Esophagus squamous epithelium (tissue), 5 donors: ENCODE results near the gene ZHX3. TPM values are rescaled to one million over a fixed set of nuclear protein-coding genes. Genes with fewer than 3 reads are reported as not detected.

Experiments used
- DNase-seq: peaks from one replicate; lab custom pipeline; 2025; lab: John Stamatoyannopoulos, UW
- H3K27ac ChIP-seq, 4 donors: fragments of 200-600 bp; sonication (generic); one replicate each; pipeline ENCODE4 v1.5.1; 2016 to 2019; ENCODE audit warnings: mild to moderate bottlenecking in 1 of 4
- H3K27me3 ChIP-seq, 4 donors: fragments of 200-600 bp; sonication (generic); 1 replicate in 3 of 4; 2 replicates in 1 of 4; pipeline versions ENCODE4 v1.5.1 to v1.6.0; 2017 to 2021; ENCODE audit warnings: antibody characterized with exemption in 1 of 4
- H3K36me3 ChIP-seq, 3 donors: fragments of 200-600 bp; sonication (generic); one replicate each; pipeline ENCODE4 v1.5.1; 2016 to 2019
- H3K4me1 ChIP-seq, 3 donors: fragments of 200-600 bp; sonication (generic); one replicate each; pipeline ENCODE4 v1.5.1; 2017 to 2019
- H3K4me3 ChIP-seq, 4 donors: fragments of 200-600 bp; sonication (generic); 1 replicate in 3 of 4; 2 replicates in 1 of 4; pipeline ENCODE4 v1.5.1; 2016 to 2019; ENCODE audit warnings: mild to moderate bottlenecking in 2 of 4, moderate library complexity in 1 of 4
- H3K9me3 ChIP-seq, 3 donors: fragments of 200-600 bp; sonication (generic); one replicate each; pipeline ENCODE4 v1.5.1; 2016 to 2019
- POLR2A ChIP-seq, 4 donors: fragments of 450-650 bp; IDR thresholded peaks; one replicate each; pipeline ENCODE4 v1.6.1; 2017; ENCODE audit warnings: antibody characterized with exemption in 4 of 4, mild to moderate bottlenecking in 4 of 4, moderate library complexity in 3 of 4
- WGBS, 2 donors: methylation state at CpG; one replicate each; pipeline ENCODE4 v1.1.5; 2018; 5-methylcytosine and 5-hydroxymethylcytosine counted together
- intact Hi-C: fragments of 100-400 bp; cut with DNase I; formaldehyde crosslinking; loops from one replicate; pipeline ENCODE4 v1.15.0; 2022
- total RNA-seq, 4 donors: library from RNA; depleted of rRNA; stranded (reverse); fragments of >200 nt; gene quantifications; one replicate each; pipeline ENCODE4 v1.1.0, GENCODE V29; 2016
- TF ChIP-seq, protein P1 (sequence below), 6 experiments: fragments of 450-650 bp in 4 of 6; fragments of 200-600 bp in 2 of 6; sonication (generic) in 2 of 6; IDR thresholded peaks; one replicate each; pipeline ENCODE4 v1.5.1; 2016 to 2019; ENCODE audit warnings: antibody characterized with exemption in 6 of 6, mild to moderate bottlenecking in 4 of 6, moderate library complexity in 4 of 6
- donor health status: DM: yes; HTN: yes; CAD: no.

Gene ZHX3
- total RNA-seq, 4 donors from 2014 or later: 13.6 to 30.3 (median 15.5) TPM

DNA sequence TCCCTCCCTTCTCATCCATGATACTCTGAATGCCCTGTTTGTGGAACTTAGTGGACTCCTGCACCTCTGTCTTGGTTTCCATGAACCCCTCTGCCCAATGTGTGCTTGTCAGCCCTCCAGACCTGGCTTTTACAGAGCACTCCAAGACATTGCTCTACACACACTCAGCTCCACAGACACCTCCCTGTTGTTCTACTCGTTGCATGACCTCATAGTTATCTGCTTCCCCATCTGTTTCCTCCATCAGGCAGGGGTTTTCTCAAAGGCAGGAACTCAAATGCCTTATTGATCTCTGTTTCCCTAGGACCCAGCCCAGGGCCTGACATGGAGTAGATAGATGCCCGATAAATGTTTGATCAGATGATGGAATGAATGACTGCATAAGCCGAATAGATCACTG lies 166.9 kb downstream of the ZHX3 start:
- Histone ChIP-seq H3K9me3 (no peaks in the 10 kb centered on the region), H3K4me1 (peaks cover 23 to 100% (median 84%) of the 10 kb centered on the region in 3 donors), H3K27ac (peak overlapping the region in 3 of 4 donors; percentile 6 to 51 (median 49)), H3K27me3 (no peaks in the 10 kb centered on the region), H3K4me3 (no peak overlapping the region), H3K36me3 (no peaks in the 10 kb centered on the region)
- TF ChIP-seq POLR2A (IDR thresholded peaks at IDR 0.05): no peak
- TF ChIP-seq, protein P1, sequence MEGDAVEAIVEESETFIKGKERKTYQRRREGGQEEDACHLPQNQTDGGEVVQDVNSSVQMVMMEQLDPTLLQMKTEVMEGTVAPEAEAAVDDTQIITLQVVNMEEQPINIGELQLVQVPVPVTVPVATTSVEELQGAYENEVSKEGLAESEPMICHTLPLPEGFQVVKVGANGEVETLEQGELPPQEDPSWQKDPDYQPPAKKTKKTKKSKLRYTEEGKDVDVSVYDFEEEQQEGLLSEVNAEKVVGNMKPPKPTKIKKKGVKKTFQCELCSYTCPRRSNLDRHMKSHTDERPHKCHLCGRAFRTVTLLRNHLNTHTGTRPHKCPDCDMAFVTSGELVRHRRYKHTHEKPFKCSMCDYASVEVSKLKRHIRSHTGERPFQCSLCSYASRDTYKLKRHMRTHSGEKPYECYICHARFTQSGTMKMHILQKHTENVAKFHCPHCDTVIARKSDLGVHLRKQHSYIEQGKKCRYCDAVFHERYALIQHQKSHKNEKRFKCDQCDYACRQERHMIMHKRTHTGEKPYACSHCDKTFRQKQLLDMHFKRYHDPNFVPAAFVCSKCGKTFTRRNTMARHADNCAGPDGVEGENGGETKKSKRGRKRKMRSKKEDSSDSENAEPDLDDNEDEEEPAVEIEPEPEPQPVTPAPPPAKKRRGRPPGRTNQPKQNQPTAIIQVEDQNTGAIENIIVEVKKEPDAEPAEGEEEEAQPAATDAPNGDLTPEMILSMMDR (IDR thresholded peaks at IDR 0.05): no peak
- intact Hi-C loops: no loop called here
- 49 to 63% methylated on average over 3 of the region's 3 CpGs for WGBS, 2 donors
- no peak for DNase-seq

DNA sequence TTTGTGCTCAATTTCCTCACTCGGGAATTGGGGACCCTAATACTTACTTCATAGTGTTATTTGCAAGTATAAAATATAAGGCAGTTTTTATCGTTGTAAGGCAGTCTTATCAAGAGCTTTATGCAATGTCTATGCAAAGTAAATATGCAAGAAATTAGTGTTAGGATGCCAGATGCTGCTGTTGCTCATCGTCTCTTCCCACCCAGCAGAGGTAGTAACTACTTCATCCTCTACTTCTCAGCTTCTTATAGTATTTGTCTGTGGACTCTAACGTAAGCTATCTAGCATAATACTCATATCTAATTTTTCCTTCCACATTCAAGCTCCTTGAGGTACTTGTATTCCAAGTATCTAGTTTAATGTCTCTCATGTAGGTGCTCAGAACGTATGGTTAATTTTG lies 168.6 kb downstream of the ZHX3 start:
- Histone ChIP-seq H3K4me3 (no peak overlapping the region), H3K27me3 (no peaks in the 10 kb centered on the region), H3K27ac (peak overlapping the region in 2 of 4 donors; percentile 38 to 65), H3K9me3 (no peaks in the 10 kb centered on the region), H3K4me1 (peaks cover 29 to 100% (median 75%) of the 10 kb centered on the region in 3 donors), H3K36me3 (peaks cover 0 to 8% (median 0%) of the 10 kb centered on the region in 3 donors)
- TF ChIP-seq, protein P1 (IDR thresholded peaks at IDR 0.05): no peak
- no peak for TF ChIP-seq POLR2A (IDR thresholded peaks at IDR 0.05)
- intact Hi-C loops: no loop called here
- no peak for DNase-seq
- WGBS, 2 donors: 68 to 79% methylated on average over 5 of the region's 5 CpGs

DNA sequence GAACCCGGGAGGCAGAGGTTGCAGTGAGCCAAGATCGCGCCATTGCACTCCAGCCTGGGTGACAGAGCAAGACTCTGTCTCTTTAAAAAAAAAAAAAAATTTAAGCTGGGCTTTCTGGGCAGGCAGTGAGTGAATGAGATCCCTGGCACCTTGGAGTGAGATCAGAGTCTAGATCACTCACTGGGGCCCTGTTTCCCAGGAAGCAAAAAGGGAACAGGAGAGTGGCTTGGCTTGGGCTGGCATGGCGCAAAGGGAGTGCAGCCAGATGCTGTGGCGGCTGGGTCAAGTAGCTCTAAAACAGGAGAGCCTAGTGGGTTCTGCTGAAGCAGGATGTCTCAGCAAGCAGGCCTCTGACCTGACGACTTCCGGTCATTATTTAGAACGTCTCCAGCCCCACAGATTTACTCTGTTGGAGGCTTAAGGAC lies 169.8 kb downstream of the ZHX3 start:
- H3K4me1 ChIP-seq: peaks cover 29 to 100% (median 72%) of the 10 kb centered on the region in 3 donors
- no peak for DNase-seq
- intact Hi-C loops: no loop called here
- no peaks in the 10 kb centered on the region for H3K9me3 ChIP-seq
- 68 to 71% methylated on average over 4 to 8 of the region's 8 CpGs for WGBS, 2 donors
- H3K27me3 ChIP-seq: no peaks in the 10 kb centered on the region
- peaks cover 0 to 8% (median 0%) of the 10 kb centered on the region in 3 donors for H3K36me3 ChIP-seq
- TF ChIP-seq POLR2A (IDR thresholded peaks at IDR 0.05): no peak
- TF ChIP-seq, protein P1 (IDR thresholded peaks at IDR 0.05): no peak
- no peak overlapping the region for H3K4me3 ChIP-seq
- H3K27ac ChIP-seq: peak overlapping the region in 3 of 4 donors; percentile 65 to 98 (median 84)

DNA sequence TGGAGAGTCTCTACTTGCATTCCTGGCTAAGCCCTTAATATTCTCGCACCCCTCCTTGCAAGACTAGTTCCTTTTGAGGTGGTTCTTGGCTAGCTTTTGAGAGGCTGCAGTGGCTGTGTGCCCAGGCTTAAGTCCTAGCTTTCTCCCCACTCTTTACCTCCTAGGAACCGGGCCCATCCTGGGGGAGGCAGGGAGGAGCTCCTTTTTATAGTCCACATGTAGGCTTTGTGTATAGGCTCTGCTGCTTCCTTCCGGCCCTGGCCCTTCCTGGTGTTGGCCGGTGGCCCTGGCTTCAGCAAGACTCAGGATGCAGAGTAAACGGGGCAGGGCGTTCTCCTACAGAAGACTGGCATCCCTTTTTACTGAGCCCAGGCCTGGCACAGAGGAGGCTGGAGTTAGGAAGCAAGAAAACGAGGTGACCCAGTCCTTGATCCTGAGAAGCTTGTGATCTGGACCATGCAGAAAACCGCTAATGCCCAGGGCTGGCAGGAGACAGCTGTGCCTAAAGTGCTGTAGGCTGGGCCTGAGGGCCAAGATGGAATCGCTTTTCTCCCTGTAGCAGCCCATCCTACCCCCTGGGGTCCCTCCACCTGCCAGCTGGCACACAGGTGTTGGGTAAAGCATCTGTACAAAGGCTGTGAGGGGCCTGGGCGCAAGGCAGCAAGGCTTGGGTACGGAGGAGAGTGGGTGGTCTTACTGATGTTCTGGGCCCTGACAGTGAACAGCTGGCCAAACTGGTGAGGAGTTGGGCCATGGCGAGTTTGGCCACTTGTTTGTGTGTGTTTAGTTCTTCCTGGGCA lies 171.5 kb downstream of the ZHX3 start:
- 51 to 53% methylated on average over 3 of the region's 12 CpGs for WGBS, 2 donors
- Histone ChIP-seq H3K4me3 (peak overlapping the region in 1 of 4 donors; percentile 16), H3K36me3 (peaks cover 0 to 8% (median 0%) of the 10 kb centered on the region in 3 donors), H3K27ac (peak overlapping the region; percentile 34 to 98 (median 74)), H3K9me3 (no peaks in the 10 kb centered on the region), H3K27me3 (no peaks in the 10 kb centered on the region), H3K4me1 (peaks cover 38 to 100% (median 75%) of the 10 kb centered on the region in 3 donors)
- no peak for TF ChIP-seq POLR2A (IDR thresholded peaks at IDR 0.05)
- TF ChIP-seq, protein P1 (IDR thresholded peaks at IDR 0.05): no peak
- DNase-seq: no peak
- intact Hi-C loops: no loop called here

DNA sequence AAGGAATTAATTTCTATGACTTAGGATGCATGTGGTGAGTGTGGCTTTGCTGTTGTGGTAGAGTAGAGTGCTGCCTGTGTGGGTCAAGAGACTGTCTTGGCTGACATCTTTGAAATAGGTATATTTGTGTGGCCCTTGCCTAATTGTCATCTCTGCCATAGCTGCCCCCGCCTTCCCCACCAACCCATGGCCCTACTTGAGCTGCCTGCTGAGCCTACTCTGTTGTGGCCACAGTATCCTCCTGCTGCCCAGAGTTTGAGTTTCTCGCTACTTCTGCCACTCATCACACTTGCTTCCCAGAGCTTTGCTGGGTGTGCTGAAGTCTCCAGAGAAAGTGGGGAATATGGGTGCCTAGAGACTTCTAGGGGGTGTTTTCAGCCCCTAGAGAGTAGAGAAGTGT lies 172.2 kb downstream of the ZHX3 start:
- no peaks in the 10 kb centered on the region for H3K9me3 ChIP-seq
- no peak overlapping the region for H3K4me3 ChIP-seq
- peaks cover 42 to 100% (median 76%) of the 10 kb centered on the region in 3 donors for H3K4me1 ChIP-seq
- TF ChIP-seq, protein P1 (IDR thresholded peaks at IDR 0.05): no peak
- no peak for TF ChIP-seq POLR2A (IDR thresholded peaks at IDR 0.05)
- no peaks in the 10 kb centered on the region for H3K27me3 ChIP-seq
- DNase-seq: no peak
- 100% methylated on average over 1 to 2 of the region's 2 CpGs for WGBS, 2 donors
- intact Hi-C loops: no loop called here
- peak overlapping the region; percentile 34 to 98 (median 74) for H3K27ac ChIP-seq
- peaks cover 0 to 8% (median 0%) of the 10 kb centered on the region in 3 donors for H3K36me3 ChIP-seq
